ENCODE data around the gene CBX4.

GRCh38 chr17:79814127-79814973 is 24.9 kb downstream of the CBX4 start:
- TF ChIP-seq CTCF (IDR thresholded peaks at IDR 0.05) (no peak), POLR2A (IDR thresholded peaks at IDR 0.05) (no peak)

Data from right lobe of liver (tissue), 4 donors.